Type B pancreatic cell (in vitro differentiated cells): Measurements from ENCODE around the gene KCNN3. TPM values are rescaled to one million over a fixed set of nuclear protein-coding genes. Genes with fewer than 3 reads are reported as not detected.

ENCODE experiments used
- DNase-seq: peaks from one replicate; pipeline ENCODE4 v3.0.0; 2021; ENCODE audit warnings: mixed read lengths; ENCODE audit not compliant: unreplicated experiment; ENCODE audit errors: extremely low spot score
- H3K27ac Mint-ChIP-seq: 2 replicates; pipeline ENCODE4 v1.8.0; 2021; ENCODE audit warnings: mild to moderate bottlenecking, mixed read lengths
- H3K27me3 Mint-ChIP-seq: 2 replicates; pipeline ENCODE4 v1.8.0; 2021; ENCODE audit warnings: mixed read lengths
- H3K36me3 Mint-ChIP-seq: 2 replicates; pipeline ENCODE4 v1.8.0; 2021; ENCODE audit warnings: mixed read lengths
- H3K4me1 Mint-ChIP-seq: one replicate; pipeline ENCODE4 v1.8.0; 2021; ENCODE audit warnings: mixed read lengths; ENCODE audit not compliant: unreplicated experiment
- H3K4me3 Mint-ChIP-seq: 2 replicates; pipeline ENCODE4 v1.8.0; 2021; ENCODE audit warnings: mild to moderate bottlenecking, mixed read lengths
- H3K9me3 Mint-ChIP-seq: 2 replicates; pipeline ENCODE4 v1.8.0; 2021; ENCODE audit warnings: mixed read lengths
- CTCF ChIP-seq: fragments of 200-600 bp; sonication (generic); conservative IDR thresholded peaks from 2 replicates; pipeline ENCODE4 v1.5.0; 2021; ENCODE audit warnings: antibody characterized with exemption, mild to moderate bottlenecking
- total RNA-seq: library from RNA; stranded (reverse); gene quantifications from 2 replicates; pipeline ENCODE4 v1.2.1, GENCODE V29; 2021; ENCODE audit warnings: low replicate concordance

Gene KCNN3
- total RNA-seq, 1 donor from 2014 or later: 3.8 TPM

DNA sequence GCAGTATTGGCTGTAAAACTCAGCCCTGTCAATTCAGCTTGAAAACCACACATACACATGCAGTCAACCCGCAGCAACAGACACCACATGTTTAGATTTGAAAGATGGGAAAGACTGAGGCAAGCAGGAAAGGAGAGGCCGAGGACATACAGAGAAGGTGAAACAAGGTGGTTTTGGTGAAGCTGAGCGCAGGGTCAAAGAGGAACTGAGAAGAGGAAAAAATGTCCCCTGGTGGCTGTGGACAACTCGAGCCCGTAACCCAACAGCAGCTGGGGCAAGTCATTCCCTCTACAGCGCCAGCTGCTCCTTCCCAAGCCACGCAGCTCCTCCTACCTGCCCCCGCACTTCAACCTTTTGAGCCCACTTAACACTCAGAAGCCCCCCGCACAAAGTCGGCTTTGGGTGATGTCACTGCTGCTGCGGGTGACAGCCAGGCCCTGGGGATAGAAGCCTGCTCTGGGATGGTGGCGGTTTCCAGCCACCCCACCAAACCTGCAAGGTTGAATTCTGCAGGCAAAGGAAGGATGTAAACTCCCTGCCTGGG, 63.0 kb downstream of the KCNN3 start:
- no peak overlapping the region for H3K4me3 Mint-ChIP-seq
- peaks cover 7% of the 10 kb centered on the region for H3K9me3 Mint-ChIP-seq
- peaks cover 6% of the 10 kb centered on the region for H3K36me3 Mint-ChIP-seq
- peaks cover 37% of the 10 kb centered on the region for H3K27me3 Mint-ChIP-seq
- TF ChIP-seq CTCF: no peak
- no peak overlapping the region for H3K27ac Mint-ChIP-seq
- H3K4me1 Mint-ChIP-seq: peaks cover 61% of the 10 kb centered on the region
- DNase-seq: no peak

- no peak for TF ChIP-seq CTCF
- no peak for DNase-seq
- peaks cover 40% of the 10 kb centered on the region for H3K27me3 Mint-ChIP-seq
- no peak overlapping the region for H3K27ac Mint-ChIP-seq
- H3K9me3 Mint-ChIP-seq: peaks cover 7% of the 10 kb centered on the region
- H3K4me1 Mint-ChIP-seq: peaks cover 61% of the 10 kb centered on the region
- no peak overlapping the region for H3K4me3 Mint-ChIP-seq
- H3K36me3 Mint-ChIP-seq: peaks cover 6% of the 10 kb centered on the region
Observed at GRCh38 chr1:154806333-154806732, 63.7 kb downstream of the KCNN3 start.

DNA sequence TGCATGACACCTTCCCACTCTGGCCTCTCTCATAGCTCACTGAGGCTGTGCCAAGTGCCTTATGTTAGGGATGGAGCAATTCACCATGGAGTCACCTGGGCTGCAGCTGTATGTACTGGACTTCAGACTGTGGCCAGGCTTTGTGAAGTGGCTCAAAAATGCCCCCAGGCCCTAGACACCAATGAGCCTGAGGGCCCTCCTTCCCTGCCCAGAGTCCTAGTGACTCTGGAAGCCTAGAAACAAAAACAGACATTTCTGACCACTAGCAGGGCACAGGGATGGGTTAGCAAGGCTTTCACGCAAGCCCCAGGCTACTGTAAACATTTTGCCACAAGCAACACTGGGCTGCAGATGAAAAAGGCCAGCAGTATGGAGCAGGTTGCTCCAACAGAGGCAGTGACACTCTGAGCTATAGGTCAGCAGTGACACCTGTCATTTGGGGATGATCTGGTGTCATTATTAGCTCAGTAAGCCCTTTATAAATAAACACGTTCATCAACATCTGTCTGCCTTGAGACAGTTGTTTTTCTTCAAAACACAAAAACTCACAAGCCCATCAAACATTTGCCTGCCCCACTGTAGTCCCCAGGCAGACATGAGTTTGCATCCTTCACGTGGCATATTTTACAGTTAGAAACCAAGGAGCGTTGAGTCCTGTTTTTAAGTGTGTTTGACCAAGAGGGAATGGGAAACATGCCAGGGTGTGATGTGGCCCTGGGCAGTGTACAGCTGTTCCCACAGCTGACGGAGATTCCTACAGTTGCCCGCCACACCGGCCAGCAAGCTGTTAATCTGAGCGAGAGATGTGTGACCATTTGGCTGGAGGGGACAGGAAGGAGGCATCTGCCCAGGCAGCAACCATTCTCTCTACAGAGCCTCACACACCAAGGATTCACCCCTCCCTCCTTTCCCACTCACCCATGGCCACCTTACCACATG, 66.8 kb downstream of the KCNN3 start:
- H3K36me3 Mint-ChIP-seq: peaks cover 5% of the 10 kb centered on the region
- no peak overlapping the region for H3K4me3 Mint-ChIP-seq
- no peak overlapping the region for H3K27ac Mint-ChIP-seq
- H3K27me3 Mint-ChIP-seq: peaks cover 28% of the 10 kb centered on the region
- peaks cover 5% of the 10 kb centered on the region for H3K9me3 Mint-ChIP-seq
- TF ChIP-seq CTCF: no peak
- no peak for DNase-seq
- H3K4me1 Mint-ChIP-seq: peaks cover 41% of the 10 kb centered on the region

GRCh38 chr1:154802336-154802969, 67.6 kb downstream of the KCNN3 start:
- Mint-ChIP-seq H3K4me3 (no peak overlapping the region), H3K9me3 (no peaks in the 10 kb centered on the region), H3K36me3 (no peaks in the 10 kb centered on the region), H3K4me1 (peaks cover 33% of the 10 kb centered on the region), H3K27ac (no peak overlapping the region), H3K27me3 (peaks cover 25% of the 10 kb centered on the region)
- no peak for DNase-seq
- no peak for TF ChIP-seq CTCF

DNA sequence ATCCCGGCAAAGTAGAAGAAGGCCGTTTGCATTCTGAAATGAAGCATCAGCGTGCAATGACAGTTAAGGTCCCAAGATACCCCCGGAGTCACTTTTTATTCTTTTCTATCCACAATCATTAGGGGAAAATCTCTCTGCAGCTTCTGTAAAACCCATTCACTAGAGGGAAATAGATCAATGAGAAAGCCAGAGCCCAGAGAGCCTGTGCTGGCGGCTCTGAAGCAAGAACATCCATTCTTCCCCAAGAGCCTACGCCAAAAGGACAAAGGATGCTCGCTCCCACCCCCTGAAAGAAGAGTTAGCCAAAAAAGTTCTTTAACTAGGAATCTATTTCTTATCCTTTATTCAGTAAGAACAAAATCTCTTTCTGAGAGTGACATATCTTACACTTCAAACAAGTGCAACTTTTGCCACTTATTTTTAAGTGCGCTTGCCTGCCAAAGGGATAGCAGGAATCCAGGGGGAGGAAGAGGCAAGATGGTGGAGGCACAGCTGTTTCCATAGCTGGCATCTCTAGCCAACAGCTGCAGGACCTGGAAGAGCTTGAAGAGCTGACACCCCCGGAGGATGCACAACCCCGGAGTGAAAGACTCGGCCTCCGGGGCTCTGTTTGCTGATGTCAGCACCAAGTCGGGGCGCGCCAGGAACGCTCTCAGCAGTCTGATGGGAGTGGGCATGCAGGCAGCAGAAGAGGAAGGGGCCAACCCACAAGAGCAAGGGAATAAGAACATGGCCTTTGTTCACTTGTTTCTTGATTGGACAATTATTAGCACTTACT, 68.7 kb downstream of the KCNN3 start:
- Mint-ChIP-seq H3K27ac (no peak overlapping the region), H3K9me3 (no peaks in the 10 kb centered on the region), H3K27me3 (peaks cover 25% of the 10 kb centered on the region), H3K4me1 (peaks cover 22% of the 10 kb centered on the region), H3K36me3 (no peaks in the 10 kb centered on the region), H3K4me3 (no peak overlapping the region)
- TF ChIP-seq CTCF: no peak
- DNase-seq: no peak
